ENCODE measurements around the gene IGSF23. TPM values are rescaled to one million over a fixed set of nuclear protein-coding genes. Genes with fewer than 3 reads are reported as not detected.

IGSF23 gene
- polyA plus RNA-seq, 1 donor from 2014 or later = not detected

- Mint-ChIP-seq H3K27ac (no peak overlapping the region), H3K9me3 (peaks cover 2 to 7% (median 4%) of the 10 kb centered on the region in 3 donors), H3K36me3 (no peaks in the 10 kb centered on the region), H3K4me3 (no peak overlapping the region), H3K27me3 (peaks cover 9% of the 10 kb centered on the region), H3K4me1 (no peaks in the 10 kb centered on the region)
These were observed 22.4 kb downstream of the IGSF23 start for GRCh38 chr19:44635581-44636438.

GRCh38 chr19:44636439-44637389 lies 23.4 kb downstream of the IGSF23 start:
- peaks cover 2 to 7% (median 2%) of the 10 kb centered on the region in 3 donors for H3K9me3 Mint-ChIP-seq
- no peak overlapping the region for H3K27ac Mint-ChIP-seq
- H3K4me1 Mint-ChIP-seq = no peaks in the 10 kb centered on the region
- H3K27me3 Mint-ChIP-seq = peaks cover 7% of the 10 kb centered on the region
- no peaks in the 10 kb centered on the region for H3K36me3 Mint-ChIP-seq
- no peak overlapping the region for H3K4me3 Mint-ChIP-seq

GRCh38 chr19:44637390-44637764 lies 24.0 kb downstream of the IGSF23 start:
- no peak overlapping the region for H3K27ac Mint-ChIP-seq
- H3K27me3 Mint-ChIP-seq = peaks cover 7% of the 10 kb centered on the region
- no peaks in the 10 kb centered on the region for H3K4me1 Mint-ChIP-seq
- H3K9me3 Mint-ChIP-seq = peaks cover 2 to 7% (median 2%) of the 10 kb centered on the region in 3 donors
- H3K36me3 Mint-ChIP-seq = no peaks in the 10 kb centered on the region
- H3K4me3 Mint-ChIP-seq = no peak overlapping the region

GRCh38 chr19:44640518-44640917 lies 27.2 kb downstream of the IGSF23 start:
- H3K9me3 Mint-ChIP-seq = peaks cover 0 to 2% (median 0%) of the 10 kb centered on the region in 3 donors
- no peaks in the 10 kb centered on the region for H3K4me1 Mint-ChIP-seq
- H3K27ac Mint-ChIP-seq = no peak overlapping the region
- H3K36me3 Mint-ChIP-seq = no peaks in the 10 kb centered on the region
- H3K27me3 Mint-ChIP-seq = peaks cover 11% of the 10 kb centered on the region
- H3K4me3 Mint-ChIP-seq = no peak overlapping the region

- no peaks in the 10 kb centered on the region for H3K36me3 Mint-ChIP-seq
- no peak overlapping the region for H3K27ac Mint-ChIP-seq
- H3K9me3 Mint-ChIP-seq = peaks cover 0 to 2% (median 0%) of the 10 kb centered on the region in 3 donors
- H3K4me1 Mint-ChIP-seq = no peaks in the 10 kb centered on the region
- peaks cover 11% of the 10 kb centered on the region for H3K27me3 Mint-ChIP-seq
- no peak overlapping the region for H3K4me3 Mint-ChIP-seq
These were observed 28.3 kb downstream of the IGSF23 start for GRCh38 chr19:44641501-44642265.

- Mint-ChIP-seq H3K4me1 (no peaks in the 10 kb centered on the region), H3K4me3 (no peak overlapping the region), H3K27me3 (peaks cover 13% of the 10 kb centered on the region), H3K27ac (no peak overlapping the region), H3K36me3 (no peaks in the 10 kb centered on the region), H3K9me3 (peaks cover 0 to 2% (median 0%) of the 10 kb centered on the region in 3 donors)
These were observed 29.0 kb downstream of the IGSF23 start for GRCh38 chr19:44642377-44642776.

GRCh38 chr19:44643605-44644401 lies 30.4 kb downstream of the IGSF23 start, which contains the start of gene PVR:
Gene PVR, plus strand, starts transcription at chr19:44643910. Its CDS starts 187 bp downstream, at chr19:44644097.
- H3K36me3 Mint-ChIP-seq = no peaks in the 10 kb centered on the region
- H3K4me3 Mint-ChIP-seq = peak within 1 kb of the TSS in 3 of 4 donors; percentile 33 to 68 (median 50)
- H3K27me3 Mint-ChIP-seq = peaks cover 13% of the 10 kb centered on the region
- no peak within 1 kb of the TSS for H3K27ac Mint-ChIP-seq
- H3K4me1 Mint-ChIP-seq = no peaks in the 10 kb centered on the region
- H3K9me3 Mint-ChIP-seq = peaks cover 0 to 2% (median 0%) of the 10 kb centered on the region in 3 donors

- peak overlapping the region in 2 of 4 donors; percentile 21 to 68 for H3K4me3 Mint-ChIP-seq
- no peak overlapping the region for H3K27ac Mint-ChIP-seq
- no peaks in the 10 kb centered on the region for H3K36me3 Mint-ChIP-seq
- H3K9me3 Mint-ChIP-seq = peaks cover 0 to 1% (median 0%) of the 10 kb centered on the region in 3 donors
- no peaks in the 10 kb centered on the region for H3K4me1 Mint-ChIP-seq
- peaks cover 13% of the 10 kb centered on the region for H3K27me3 Mint-ChIP-seq
These were observed 31.1 kb downstream of the IGSF23 start for GRCh38 chr19:44644402-44645016.

- Mint-ChIP-seq H3K27me3 (peaks cover 13% of the 10 kb centered on the region), H3K27ac (no peak overlapping the region), H3K4me1 (no peaks in the 10 kb centered on the region), H3K4me3 (no peak overlapping the region), H3K36me3 (no peaks in the 10 kb centered on the region), H3K9me3 (no peaks in the 10 kb centered on the region)
These were observed 32.2 kb downstream of the IGSF23 start for GRCh38 chr19:44645407-44646048.

GRCh38 chr19:44646049-44646416 lies 32.7 kb downstream of the IGSF23 start:
- Mint-ChIP-seq H3K9me3 (no peaks in the 10 kb centered on the region), H3K4me1 (no peaks in the 10 kb centered on the region), H3K27ac (no peak overlapping the region), H3K4me3 (peak overlapping the region in 1 of 4 donors; percentile 23), H3K36me3 (no peaks in the 10 kb centered on the region), H3K27me3 (peaks cover 13% of the 10 kb centered on the region)

GRCh38 chr19:44647144-44647543 lies 33.8 kb downstream of the IGSF23 start:
- H3K27ac Mint-ChIP-seq = no peak overlapping the region
- no peaks in the 10 kb centered on the region for H3K9me3 Mint-ChIP-seq
- no peaks in the 10 kb centered on the region for H3K36me3 Mint-ChIP-seq
- H3K4me1 Mint-ChIP-seq = no peaks in the 10 kb centered on the region
- peaks cover 13% of the 10 kb centered on the region for H3K27me3 Mint-ChIP-seq
- H3K4me3 Mint-ChIP-seq = no peak overlapping the region

GRCh38 chr19:44648631-44649251 lies 35.4 kb downstream of the IGSF23 start:
- no peaks in the 10 kb centered on the region for H3K36me3 Mint-ChIP-seq
- no peaks in the 10 kb centered on the region for H3K4me1 Mint-ChIP-seq
- no peaks in the 10 kb centered on the region for H3K9me3 Mint-ChIP-seq
- H3K4me3 Mint-ChIP-seq = no peak overlapping the region
- peaks cover 9% of the 10 kb centered on the region for H3K27me3 Mint-ChIP-seq
- H3K27ac Mint-ChIP-seq = no peak overlapping the region
